GM18508 (cell line): ENCODE measurements around the gene AHSG.
"Not testable (repeated sequence)": the region's sequence is repeated elsewhere in the genome, so short reads cannot be mapped to it uniquely, and the experiment has no call there.

ENCODE experiments used
- ATAC-seq: cut with Tn5 transposase; IDR thresholded peaks from one replicate; pipeline ENCODE4 v1.9.1; 2021; ENCODE audit warnings: moderate number of reproducible peaks; ENCODE audit not compliant: insufficient read depth, unreplicated experiment

Gene AHSG

DNA sequence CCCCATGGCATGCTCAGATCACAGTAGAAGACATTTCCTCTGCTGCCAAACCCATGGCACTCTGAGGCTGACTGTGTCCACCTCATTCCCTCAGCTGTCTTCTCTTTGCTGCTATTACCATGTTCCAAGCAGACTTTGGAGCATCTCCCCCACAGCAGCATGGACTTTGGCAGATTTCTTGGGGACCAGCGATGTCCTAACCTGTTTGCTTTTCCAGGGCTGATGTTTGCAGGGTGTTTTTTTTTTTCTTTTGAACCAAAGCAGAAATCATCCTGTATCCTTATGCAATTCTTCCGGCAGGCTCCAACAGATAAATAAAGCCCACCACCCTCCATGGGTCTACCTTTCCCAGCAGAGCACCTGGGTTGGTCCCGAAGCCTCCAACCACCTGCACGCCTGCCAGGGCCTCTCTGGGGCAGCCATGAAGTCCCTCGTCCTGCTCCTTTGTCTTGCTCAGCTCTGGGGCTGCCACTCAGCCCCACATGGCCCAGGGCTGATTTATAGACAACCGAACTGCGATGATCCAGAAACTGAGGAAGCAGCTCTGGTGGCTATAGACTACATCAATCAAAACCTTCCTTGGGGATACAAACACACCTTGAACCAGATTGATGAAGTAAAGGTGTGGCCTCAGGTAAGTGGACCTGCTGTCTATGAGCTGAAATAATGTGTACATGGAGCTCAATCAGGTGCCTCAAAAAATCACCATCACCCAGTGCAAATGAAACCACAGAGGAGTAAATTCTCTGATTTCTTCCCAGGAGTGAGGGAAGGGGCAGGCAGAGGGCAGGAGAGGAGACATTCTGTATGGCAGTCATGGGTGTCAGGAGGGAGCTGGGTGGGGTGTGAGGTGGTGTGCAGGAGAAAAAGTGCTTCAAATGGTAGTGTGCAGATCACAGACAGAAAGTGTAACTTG lies at the start of gene AHSG:
AHSG (plus strand) TSS at position 340 of the 916 bp plus-strand sequence; CDS start at position 422, 82 bp downstream.
- ATAC-seq, result no peak

DNA sequence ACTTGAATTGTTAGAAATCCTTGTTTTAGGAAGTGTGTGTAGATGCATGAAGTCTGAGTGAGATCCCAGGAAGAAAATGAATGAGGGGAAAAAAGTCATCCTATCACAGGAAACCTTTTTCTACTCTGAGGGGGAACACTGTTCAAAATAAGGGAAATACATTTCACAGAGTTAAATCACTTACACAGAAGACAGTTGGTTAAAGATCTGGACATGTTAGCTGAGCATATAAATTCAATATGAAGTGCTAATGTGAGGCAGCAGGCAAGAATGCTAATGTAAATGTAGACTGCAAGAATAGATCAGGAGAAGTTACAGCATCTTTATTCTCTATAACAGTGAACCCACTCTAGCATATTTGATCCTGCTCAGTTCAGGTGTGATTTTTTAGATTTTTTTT lies 48.3 kb upstream of the AHSG start:
- ATAC-seq, result no peak

- no peak for ATAC-seq
Measured at GRCh38 chr3:186566772-186567071, 46.1 kb upstream of the AHSG start.

DNA sequence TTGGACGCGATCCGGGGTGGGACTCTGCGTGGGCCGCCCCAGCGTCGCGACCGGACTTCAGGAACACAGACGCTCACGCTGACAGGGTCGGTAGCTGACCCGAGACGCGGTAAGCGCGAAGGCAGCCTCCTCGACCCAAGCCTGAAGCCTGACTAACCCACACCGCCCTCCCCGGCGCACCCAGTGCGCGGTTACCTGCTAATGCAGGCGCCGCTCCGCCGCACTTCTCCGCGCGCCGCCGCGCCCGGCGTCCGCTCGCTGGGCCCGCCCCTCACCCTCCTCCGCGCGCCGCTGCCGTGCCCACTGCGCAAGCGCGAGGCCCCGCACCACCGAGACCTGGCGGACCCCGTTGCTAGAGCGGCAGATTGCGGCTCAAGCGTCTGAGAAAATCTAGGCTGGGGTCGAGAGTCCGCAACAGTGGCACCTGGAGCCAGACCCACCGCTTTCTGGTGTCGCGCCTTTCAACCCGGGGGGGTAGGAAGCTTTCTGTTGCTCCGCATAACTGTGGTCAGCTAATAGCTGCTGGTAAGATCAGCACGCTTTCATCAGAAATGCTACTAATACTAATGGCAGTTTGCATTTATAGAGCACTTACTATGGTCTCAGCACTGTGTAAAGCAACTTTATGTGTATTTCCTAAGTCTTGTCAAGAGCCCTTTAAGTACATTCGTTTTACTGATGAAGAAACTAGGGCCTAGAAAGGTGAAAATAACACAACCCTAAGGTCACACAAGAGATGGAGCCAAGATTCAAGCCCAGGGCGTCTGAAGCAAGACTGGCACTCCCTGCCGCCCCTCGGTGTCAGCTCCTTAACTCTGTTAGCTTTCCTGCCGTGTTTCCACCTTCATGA lies 45.6 kb upstream of the AHSG start, which contains the start of gene TBCCD1:
TBCCD1 (minus strand) TSS at position 268 of the 850 bp plus-strand sequence. CDS start 3,010 bp downstream, outside the sequence.
- ATAC-seq, result peak; percentile 25

- not testable (repeated sequence) for ATAC-seq
Measured at GRCh38 chr3:186569361-186569760, 43.5 kb upstream of the AHSG start.

GRCh38 chr3:186569779-186570095 lies 43.1 kb upstream of the AHSG start:
- ATAC-seq, result no peak

GRCh38 chr3:186570096-186570940 lies 42.5 kb upstream of the AHSG start, which contains the start of gene DNAJB11:
Gene DNAJB11, plus strand, starts transcription at chr3:186570720. Its CDS starts 178 bp downstream, at chr3:186570898.
- ATAC-seq, result peak; percentile 82

- no peak for ATAC-seq
Measured at GRCh38 chr3:186570941-186571643, 41.8 kb upstream of the AHSG start.

DNA sequence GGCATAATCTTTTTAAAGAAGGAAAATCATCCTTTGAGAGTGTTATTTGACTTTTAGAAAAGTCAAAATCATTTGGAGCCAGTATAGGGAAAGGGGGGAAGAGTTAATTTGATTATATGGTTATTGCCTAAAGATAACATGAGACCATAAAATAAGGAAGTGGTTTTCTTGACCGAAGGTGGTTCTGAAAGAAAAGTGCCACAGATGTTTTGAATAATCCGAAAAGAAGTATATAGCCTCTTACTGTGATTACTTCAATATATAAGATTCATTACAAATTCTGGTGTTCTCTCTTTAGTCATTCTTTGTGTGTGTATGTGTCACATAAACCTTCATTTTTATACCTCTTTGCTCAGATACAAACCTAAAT lies 41.2 kb upstream of the AHSG start:
- ATAC-seq, result no peak

DNA sequence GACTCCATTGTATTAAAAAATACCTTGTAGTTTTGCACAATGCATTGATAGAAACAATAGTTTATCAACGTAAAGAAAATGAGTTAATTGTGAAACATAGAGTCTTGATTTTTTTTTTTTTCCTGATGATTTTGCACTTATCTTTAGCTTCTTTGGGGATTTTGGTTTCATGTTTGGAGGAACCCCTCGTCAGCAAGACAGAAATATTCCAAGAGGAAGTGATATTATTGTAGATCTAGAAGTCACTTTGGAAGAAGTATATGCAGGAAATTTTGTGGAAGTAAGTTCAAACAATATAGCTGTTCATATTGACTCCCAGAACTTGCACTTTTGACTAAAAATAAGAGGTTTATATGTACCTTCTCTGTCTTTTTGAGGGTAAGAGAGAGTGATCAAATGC lies 35.3 kb upstream of the AHSG start:
- no peak for ATAC-seq

GRCh38 chr3:186580785-186581184 lies 32.1 kb upstream of the AHSG start:
- ATAC-seq, result no peak

- no peak for ATAC-seq
Measured at GRCh38 chr3:186582541-186582940, 30.3 kb upstream of the AHSG start.

GRCh38 chr3:186583831-186584230 lies 29.0 kb upstream of the AHSG start:
- ATAC-seq, result no peak

DNA sequence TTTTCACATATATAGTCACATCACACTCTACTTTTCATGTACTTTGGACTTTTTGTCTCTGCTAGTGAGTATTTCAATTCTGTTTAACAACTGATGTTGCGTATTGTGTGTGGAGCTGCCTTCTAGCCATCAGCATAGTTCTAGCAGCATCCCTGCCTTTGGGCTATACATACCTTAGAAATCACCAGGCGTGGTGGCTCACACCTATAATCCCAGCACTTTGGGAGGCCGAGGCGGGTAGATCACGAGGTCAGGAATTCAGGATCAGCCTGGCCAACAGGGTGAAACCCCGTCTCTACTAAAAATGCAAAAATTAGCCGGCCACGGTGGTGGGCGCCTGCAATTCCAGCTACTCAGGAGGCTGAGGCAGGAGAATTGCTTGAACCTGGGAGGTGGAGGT lies 26.6 kb upstream of the AHSG start:
- ATAC-seq, result not testable (repeated sequence)

DNA sequence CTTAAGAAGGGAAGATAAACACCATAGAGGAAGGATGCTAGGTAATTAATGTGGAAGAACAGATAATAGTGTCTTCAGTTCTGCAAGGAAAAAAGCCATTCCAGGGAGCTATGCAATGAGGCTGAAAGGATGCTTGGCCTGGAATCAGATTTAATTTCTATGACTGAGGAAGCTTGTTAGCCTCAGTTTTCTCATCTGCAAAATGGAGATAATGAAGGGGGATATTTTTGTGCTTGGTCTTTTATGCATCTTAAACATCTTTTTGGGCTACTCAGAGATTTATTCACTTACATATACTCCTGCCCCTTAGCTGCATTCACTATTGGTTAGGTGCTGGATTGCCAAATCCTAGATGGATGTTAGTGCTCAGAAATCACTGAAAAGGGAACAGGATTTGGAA lies 25.7 kb upstream of the AHSG start:
- no peak for ATAC-seq

DNA sequence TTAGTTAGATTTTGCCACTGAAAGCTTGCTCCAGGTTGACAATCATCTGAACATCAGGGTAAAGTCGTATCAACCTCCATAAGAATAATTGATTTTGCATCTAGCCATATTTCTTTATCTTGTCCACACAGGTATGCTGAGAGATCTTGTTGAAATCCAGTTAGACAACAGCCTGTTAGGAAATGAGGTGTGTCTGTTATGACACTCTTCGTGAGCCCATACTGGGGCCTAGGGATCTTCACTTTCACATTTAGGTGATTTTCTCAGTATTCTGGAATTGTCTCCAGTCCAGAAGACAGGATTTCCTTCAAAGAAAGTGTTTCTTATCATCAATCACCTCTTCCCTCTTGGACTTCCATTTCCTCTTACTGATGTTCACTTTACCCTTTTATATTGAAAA lies 24.2 kb upstream of the AHSG start:
- no peak for ATAC-seq

DNA sequence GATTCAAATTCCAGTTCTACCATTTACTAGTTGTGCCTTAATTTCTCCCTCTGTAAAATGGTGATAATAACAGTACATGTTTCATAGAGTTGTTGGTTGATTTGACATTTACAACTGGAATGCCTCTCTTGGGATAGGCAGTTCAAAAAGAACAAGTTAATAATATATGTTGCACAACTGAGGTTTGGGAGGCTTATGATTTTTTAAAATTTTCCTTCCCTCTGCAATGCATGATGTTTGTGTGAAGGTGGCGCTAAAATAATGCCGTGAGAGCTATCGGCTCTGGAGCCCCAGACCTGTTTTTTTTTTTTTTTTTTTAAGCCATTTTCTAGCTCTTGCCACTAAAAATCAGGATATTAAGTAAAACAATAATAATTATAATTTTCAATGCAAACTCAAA lies 23.7 kb upstream of the AHSG start:
- ATAC-seq, result no peak

- ATAC-seq, result no peak
Measured at GRCh38 chr3:186589856-186590579, 22.8 kb upstream of the AHSG start.

GRCh38 chr3:186590580-186591295 lies 22.1 kb upstream of the AHSG start:
- ATAC-seq, result no peak
